Panc1 (cell line): Measurements from ENCODE around the gene SEPTIN11. TPM values are rescaled to one million over a fixed set of nuclear protein-coding genes. Genes with fewer than 3 reads are reported as not detected.

Source experiments
- ATAC-seq: fragments of 200-7000 bp; cut with Tn5 transposase; 2 replicates; pipeline ENCODE4 v1.9.1; 2020; ENCODE audit warnings: mild to moderate bottlenecking, moderate library complexity
- BruUV-seq: library from RNA; stranded (reverse); fragments of 400-500 nt; replicated peaks from 2 replicates; lab custom pipeline; 2021; lab: Mats Ljungman, UMichigan
- CTCF ChIA-PET: fragments of 300-600 bp; sonication (Branson Sonifier 250); formaldehyde crosslinking; loops from one replicate; lab custom pipeline; 2022; ENCODE audit warnings: antibody characterized with exemption; lab: Charles Lee
- POLR2A ChIA-PET: fragments of 300-600 bp; sonication (Branson Sonifier 250); formaldehyde crosslinking; loops from one replicate; lab custom pipeline; 2022; ENCODE audit warnings: antibody characterized with exemption; lab: Charles Lee
- DNase-seq: peaks from one replicate; pipeline ENCODE4 v3.0.0-alpha.2; 2010; ENCODE audit warnings: low read depth, low spot score
- H3K27ac ChIP-seq: 2 replicates; pipeline ENCODE4 v1.5.1; 2011; ENCODE audit warnings: mild to moderate bottlenecking, low read length, inconsistent platforms
- H3K27me3 ChIP-seq: fragments of 200-500 bp; sonication (Bioruptor generic); 2 replicates; pipeline ENCODE4 v1.6.0; 2014; ENCODE audit warnings: low read length, inconsistent platforms; ENCODE audit not compliant: control insufficient read depth, insufficient read depth
- H3K36me3 ChIP-seq: fragments of 200-500 bp; sonication (Bioruptor generic); 2 replicates; pipeline ENCODE4 v1.5.1; 2014; ENCODE audit warnings: inconsistent platforms, mild to moderate bottlenecking, low read length, moderate library complexity; ENCODE audit not compliant: control insufficient read depth, insufficient read depth
- H3K4me1 ChIP-seq: 2 replicates; pipeline ENCODE4 v1.5.1; 2011; ENCODE audit warnings: inconsistent platforms, mild to moderate bottlenecking, low read length, moderate library complexity; ENCODE audit not compliant: control insufficient read depth, insufficient read depth
- H3K4me3 ChIP-seq, 2 experiments: 2 replicates each; pipeline ENCODE4 v1.5.1; 2011 to 2012; ENCODE audit warnings: low read depth in 2 of 2, low read length in 2 of 2, mild to moderate bottlenecking in 2 of 2, inconsistent platforms in 1 of 2, moderate library complexity in 1 of 2
- H3K9me3 ChIP-seq: fragments of 200-500 bp; sonication (Bioruptor generic); 2 replicates; pipeline ENCODE4 v1.5.1; 2014; ENCODE audit warnings: low read depth, mild to moderate bottlenecking, inconsistent platforms, low read length, moderate library complexity; ENCODE audit not compliant: control insufficient read depth, insufficient read depth
- POLR2AphosphoS5 ChIP-seq: IDR thresholded peaks from 2 replicates; pipeline ENCODE4 v1.6.1; 2012; ENCODE audit warnings: mild to moderate bottlenecking, low read depth, low read length, moderate library complexity
- SIN3A ChIP-seq: IDR thresholded peaks from 2 replicates; pipeline ENCODE4 v1.6.1; 2012; ENCODE audit warnings: low read depth, mild to moderate bottlenecking, low read length, moderate library complexity, borderline replicate concordance; ENCODE audit not compliant: insufficient read depth
- TCF7L2 ChIP-seq: IDR thresholded peaks from 2 replicates; pipeline ENCODE4 v1.6.1; 2011; ENCODE audit warnings: mild to moderate bottlenecking, low read depth, low read length, inconsistent platforms
- in situ Hi-C: cut with HindIII; loops from 2 replicates; pipeline ENCODE4 v1.10.0; 2016; ENCODE audit warnings: low sequenced_read_pairs, low pct_unique_long_range_greater_than_20kb
- intact Hi-C: fragments of 100-400 bp; cut with micrococcal nuclease; formaldehyde crosslinking; loops from one replicate; pipeline ENCODE4 v1.10.0; 2022; ENCODE audit not compliant: unreplicated experiment
- total RNA-seq: library from RNA; stranded (reverse); gene quantifications from one replicate; pipeline ENCODE4 v1.2.1, GENCODE V29; 2021; ENCODE audit not compliant: unreplicated experiment
- TF ChIP-seq, protein P1 (sequence below): fragments of 450-650 bp; IDR thresholded peaks from 2 replicates; pipeline ENCODE4 v1.5.1; 2017; ENCODE audit warnings: mild to moderate bottlenecking
- TF ChIP-seq, protein P2 (sequence below), 2 experiments: IDR thresholded peaks; 2 replicates each; pipeline ENCODE4 v1.6.1; 2011 to 2012; ENCODE audit warnings: low read depth in 2 of 2, control low read depth in 1 of 2, low read length in 1 of 2, mild to moderate bottlenecking in 1 of 2, moderate library complexity in 1 of 2; ENCODE audit not compliant: insufficient read depth in 1 of 2

SEPTIN11 gene
- total RNA-seq, 1 experiment from 2014 or later = 103 TPM

- no peak for ATAC-seq
- Histone ChIP-seq H3K27ac (no peak overlapping the region), H3K27me3 (no peaks in the 10 kb centered on the region), H3K4me1 (peaks cover 4% of the 10 kb centered on the region; the same call in 1 of the 2 replicates), H3K4me3 (no peak overlapping the region), H3K36me3 (no peaks in the 10 kb centered on the region), H3K9me3 (no peaks in the 10 kb centered on the region)
- intact Hi-C loops (no loop called here), in situ Hi-C loops (no loop called here)
- no TSS peak for BruUV-seq
- CTCF ChIA-PET = no interaction called here
- TF ChIP-seq, protein P1, sequence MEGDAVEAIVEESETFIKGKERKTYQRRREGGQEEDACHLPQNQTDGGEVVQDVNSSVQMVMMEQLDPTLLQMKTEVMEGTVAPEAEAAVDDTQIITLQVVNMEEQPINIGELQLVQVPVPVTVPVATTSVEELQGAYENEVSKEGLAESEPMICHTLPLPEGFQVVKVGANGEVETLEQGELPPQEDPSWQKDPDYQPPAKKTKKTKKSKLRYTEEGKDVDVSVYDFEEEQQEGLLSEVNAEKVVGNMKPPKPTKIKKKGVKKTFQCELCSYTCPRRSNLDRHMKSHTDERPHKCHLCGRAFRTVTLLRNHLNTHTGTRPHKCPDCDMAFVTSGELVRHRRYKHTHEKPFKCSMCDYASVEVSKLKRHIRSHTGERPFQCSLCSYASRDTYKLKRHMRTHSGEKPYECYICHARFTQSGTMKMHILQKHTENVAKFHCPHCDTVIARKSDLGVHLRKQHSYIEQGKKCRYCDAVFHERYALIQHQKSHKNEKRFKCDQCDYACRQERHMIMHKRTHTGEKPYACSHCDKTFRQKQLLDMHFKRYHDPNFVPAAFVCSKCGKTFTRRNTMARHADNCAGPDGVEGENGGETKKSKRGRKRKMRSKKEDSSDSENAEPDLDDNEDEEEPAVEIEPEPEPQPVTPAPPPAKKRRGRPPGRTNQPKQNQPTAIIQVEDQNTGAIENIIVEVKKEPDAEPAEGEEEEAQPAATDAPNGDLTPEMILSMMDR = no peak
- TF ChIP-seq, protein P2, sequence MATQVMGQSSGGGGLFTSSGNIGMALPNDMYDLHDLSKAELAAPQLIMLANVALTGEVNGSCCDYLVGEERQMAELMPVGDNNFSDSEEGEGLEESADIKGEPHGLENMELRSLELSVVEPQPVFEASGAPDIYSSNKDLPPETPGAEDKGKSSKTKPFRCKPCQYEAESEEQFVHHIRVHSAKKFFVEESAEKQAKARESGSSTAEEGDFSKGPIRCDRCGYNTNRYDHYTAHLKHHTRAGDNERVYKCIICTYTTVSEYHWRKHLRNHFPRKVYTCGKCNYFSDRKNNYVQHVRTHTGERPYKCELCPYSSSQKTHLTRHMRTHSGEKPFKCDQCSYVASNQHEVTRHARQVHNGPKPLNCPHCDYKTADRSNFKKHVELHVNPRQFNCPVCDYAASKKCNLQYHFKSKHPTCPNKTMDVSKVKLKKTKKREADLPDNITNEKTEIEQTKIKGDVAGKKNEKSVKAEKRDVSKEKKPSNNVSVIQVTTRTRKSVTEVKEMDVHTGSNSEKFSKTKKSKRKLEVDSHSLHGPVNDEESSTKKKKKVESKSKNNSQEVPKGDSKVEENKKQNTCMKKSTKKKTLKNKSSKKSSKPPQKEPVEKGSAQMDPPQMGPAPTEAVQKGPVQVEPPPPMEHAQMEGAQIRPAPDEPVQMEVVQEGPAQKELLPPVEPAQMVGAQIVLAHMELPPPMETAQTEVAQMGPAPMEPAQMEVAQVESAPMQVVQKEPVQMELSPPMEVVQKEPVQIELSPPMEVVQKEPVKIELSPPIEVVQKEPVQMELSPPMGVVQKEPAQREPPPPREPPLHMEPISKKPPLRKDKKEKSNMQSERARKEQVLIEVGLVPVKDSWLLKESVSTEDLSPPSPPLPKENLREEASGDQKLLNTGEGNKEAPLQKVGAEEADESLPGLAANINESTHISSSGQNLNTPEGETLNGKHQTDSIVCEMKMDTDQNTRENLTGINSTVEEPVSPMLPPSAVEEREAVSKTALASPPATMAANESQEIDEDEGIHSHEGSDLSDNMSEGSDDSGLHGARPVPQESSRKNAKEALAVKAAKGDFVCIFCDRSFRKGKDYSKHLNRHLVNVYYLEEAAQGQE (IDR thresholded peaks at IDR 0.05; ENCODE audit: insufficient read depth in 1 of 2, low read depth in 2 of 2, low read length in 1 of 2) = no peak
- TF ChIP-seq SIN3A = no peak
- no peak for TF ChIP-seq TCF7L2
- no peak for TF ChIP-seq POLR2AphosphoS5
- POLR2A ChIA-PET = no interaction called here
- DNase-seq = no peak
Observed at GRCh38 chr4:76943129-76943620, 6.4 kb upstream of the SEPTIN11 start.

DNA sequence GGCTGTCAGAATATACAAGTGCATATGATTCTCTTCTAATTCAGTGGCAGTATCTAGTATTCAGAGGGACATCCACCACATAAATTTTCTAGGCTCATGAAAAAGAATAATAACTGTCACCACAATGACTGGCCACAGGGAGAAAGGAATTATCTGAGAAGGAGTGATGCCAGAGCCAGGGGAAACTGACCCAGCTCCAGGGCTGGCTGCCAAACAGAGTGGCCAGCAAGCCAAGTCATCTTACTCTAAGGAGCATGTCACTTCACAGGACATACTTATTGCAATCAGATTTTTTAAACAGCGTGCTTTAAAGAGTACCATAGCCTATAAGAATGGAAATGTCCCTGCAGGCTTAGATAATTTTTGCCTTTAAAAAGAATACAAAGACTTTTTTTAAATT, 5.8 kb upstream of the SEPTIN11 start:
- intact Hi-C loops = no loop called here
- H3K4me3 ChIP-seq = no peak overlapping the region
- H3K27me3 ChIP-seq = no peaks in the 10 kb centered on the region
- CTCF ChIA-PET = no interaction called here
- peaks cover 4% of the 10 kb centered on the region; the same call in 1 of the 2 replicates for H3K4me1 ChIP-seq
- ATAC-seq = no peak
- H3K36me3 ChIP-seq = no peaks in the 10 kb centered on the region
- POLR2A ChIA-PET = no interaction called here
- in situ Hi-C loops = no loop called here
- no peak overlapping the region for H3K27ac ChIP-seq
- BruUV-seq = no TSS peak
- no peak for DNase-seq
- no peak for TF ChIP-seq SIN3A
- TF ChIP-seq, protein P2 (IDR thresholded peaks at IDR 0.05; ENCODE audit: insufficient read depth in 1 of 2, low read depth in 2 of 2, low read length in 1 of 2) = no peak
- no peak for TF ChIP-seq TCF7L2
- TF ChIP-seq, protein P1 = no peak
- no peak for TF ChIP-seq POLR2AphosphoS5
- no peaks in the 10 kb centered on the region for H3K9me3 ChIP-seq
